Measurements from ENCODE around the gene STX8.

STX8 gene

DNA sequence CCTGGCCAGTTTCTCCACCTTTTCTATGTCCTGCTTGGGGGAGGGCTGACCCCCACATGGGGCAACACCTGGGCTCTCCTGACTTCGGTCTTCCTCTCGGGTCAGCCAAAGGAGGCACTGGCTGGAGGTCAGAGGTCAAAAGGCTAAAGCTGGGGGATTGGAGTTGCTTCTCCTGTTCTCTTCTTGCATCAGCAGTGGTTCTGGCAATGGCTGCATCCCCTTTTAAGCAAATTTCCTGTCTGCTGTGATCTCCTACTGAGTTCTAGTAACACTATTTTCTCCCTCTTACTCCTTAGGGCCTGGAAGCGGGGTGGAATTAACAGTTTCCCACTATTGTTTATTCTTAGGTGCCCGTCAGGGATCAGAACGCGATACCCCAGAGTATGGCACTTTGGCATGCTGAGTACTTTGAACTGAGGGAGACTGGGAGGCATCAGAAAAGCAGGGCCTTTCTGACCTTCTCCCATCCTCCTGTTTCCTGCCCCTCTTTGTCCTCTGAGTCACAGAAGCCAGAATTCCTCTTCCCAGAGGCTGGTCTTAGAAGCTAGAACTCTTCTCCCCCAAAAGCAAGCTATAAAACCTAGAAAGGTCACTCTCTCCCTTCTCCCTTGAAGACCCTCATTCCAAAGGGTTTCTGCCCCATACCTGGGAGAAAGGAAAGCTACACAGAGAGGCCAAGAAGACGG, 268.2 kb downstream of the STX8 start (continued):
- TF ChIP-seq, protein P1, sequence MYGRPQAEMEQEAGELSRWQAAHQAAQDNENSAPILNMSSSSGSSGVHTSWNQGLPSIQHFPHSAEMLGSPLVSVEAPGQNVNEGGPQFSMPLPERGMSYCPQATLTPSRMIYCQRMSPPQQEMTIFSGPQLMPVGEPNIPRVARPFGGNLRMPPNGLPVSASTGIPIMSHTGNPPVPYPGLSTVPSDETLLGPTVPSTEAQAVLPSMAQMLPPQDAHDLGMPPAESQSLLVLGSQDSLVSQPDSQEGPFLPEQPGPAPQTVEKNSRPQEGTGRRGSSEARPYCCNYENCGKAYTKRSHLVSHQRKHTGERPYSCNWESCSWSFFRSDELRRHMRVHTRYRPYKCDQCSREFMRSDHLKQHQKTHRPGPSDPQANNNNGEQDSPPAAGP (tag by site-specific recombination; IDR thresholded peaks at IDR 0.05), result no peak
- TF ChIP-seq ZNF174 (tag by site-specific recombination; IDR thresholded peaks at IDR 0.05), result no peak

DNA sequence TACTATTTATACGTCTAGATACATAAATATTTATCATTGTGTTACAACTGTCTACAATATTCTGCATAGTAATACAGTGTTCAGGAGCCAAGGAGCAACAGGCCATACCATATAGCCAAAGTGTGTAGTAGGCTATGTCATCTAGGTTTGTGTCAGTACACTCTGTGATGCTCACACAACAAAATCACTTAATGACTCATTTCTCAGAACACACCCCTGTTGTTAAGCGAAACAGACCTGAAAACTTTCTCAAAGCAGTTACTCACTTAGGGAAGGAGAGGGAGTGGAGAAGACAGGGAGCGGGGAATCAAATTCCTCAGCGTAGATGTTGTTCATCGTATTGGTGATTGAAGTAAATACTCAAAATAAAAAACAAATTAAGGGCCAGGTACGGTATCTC, 269.5 kb downstream of the STX8 start:
- POLR2A ChIA-PET, result no interaction called here
- Histone ChIP-seq H3K4me1 (ENCODE audit: control insufficient read depth, insufficient read depth, low read length) (no peaks in the 10 kb centered on the region), H3K4me3 (ENCODE audit: low read depth, low read length) (no peak overlapping the region), H3K36me3 (ENCODE audit: control insufficient read depth in 2 of 2, insufficient read depth in 1 of 2, low read length in 2 of 2) (no peaks in the 10 kb centered on the region), H3K9me3 (ENCODE audit: control insufficient read depth, insufficient read depth, low read depth, low read length) (no peaks in the 10 kb centered on the region), H3K27ac (ENCODE audit: extremely low read depth, low read depth, low read length) (no peak overlapping the region)
- CTCF ChIA-PET, result no interaction called here
- TF ChIP-seq ZNF174 (tag by site-specific recombination; IDR thresholded peaks at IDR 0.05) (no peak), TRIM28 (IDR thresholded peaks at IDR 0.05; ENCODE audit: borderline replicate concordance, low read length) (no peak), SETDB1 (IDR thresholded peaks at IDR 0.05; ENCODE audit: insufficient read length, low read length) (no peak), RBAK (tag by site-specific recombination; IDR thresholded peaks at IDR 0.05) (no peak), BCL11B (tag by site-specific recombination; IDR thresholded peaks at IDR 0.05; ENCODE audit: low read depth) (no peak), ZNF423 (tag by site-specific recombination; IDR thresholded peaks at IDR 0.05) (no peak)
- TF ChIP-seq, protein P2, sequence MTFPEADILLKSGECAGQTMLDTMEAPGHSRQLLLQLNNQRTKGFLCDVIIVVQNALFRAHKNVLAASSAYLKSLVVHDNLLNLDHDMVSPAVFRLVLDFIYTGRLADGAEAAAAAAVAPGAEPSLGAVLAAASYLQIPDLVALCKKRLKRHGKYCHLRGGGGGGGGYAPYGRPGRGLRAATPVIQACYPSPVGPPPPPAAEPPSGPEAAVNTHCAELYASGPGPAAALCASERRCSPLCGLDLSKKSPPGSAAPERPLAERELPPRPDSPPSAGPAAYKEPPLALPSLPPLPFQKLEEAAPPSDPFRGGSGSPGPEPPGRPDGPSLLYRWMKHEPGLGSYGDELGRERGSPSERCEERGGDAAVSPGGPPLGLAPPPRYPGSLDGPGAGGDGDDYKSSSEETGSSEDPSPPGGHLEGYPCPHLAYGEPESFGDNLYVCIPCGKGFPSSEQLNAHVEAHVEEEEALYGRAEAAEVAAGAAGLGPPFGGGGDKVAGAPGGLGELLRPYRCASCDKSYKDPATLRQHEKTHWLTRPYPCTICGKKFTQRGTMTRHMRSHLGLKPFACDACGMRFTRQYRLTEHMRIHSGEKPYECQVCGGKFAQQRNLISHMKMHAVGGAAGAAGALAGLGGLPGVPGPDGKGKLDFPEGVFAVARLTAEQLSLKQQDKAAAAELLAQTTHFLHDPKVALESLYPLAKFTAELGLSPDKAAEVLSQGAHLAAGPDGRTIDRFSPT (tag by site-specific recombination; IDR thresholded peaks at IDR 0.05), result no peak
- TF ChIP-seq, protein P3, sequence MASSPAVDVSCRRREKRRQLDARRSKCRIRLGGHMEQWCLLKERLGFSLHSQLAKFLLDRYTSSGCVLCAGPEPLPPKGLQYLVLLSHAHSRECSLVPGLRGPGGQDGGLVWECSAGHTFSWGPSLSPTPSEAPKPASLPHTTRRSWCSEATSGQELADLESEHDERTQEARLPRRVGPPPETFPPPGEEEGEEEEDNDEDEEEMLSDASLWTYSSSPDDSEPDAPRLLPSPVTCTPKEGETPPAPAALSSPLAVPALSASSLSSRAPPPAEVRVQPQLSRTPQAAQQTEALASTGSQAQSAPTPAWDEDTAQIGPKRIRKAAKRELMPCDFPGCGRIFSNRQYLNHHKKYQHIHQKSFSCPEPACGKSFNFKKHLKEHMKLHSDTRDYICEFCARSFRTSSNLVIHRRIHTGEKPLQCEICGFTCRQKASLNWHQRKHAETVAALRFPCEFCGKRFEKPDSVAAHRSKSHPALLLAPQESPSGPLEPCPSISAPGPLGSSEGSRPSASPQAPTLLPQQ (tag by site-specific recombination; IDR thresholded peaks at IDR 0.05), result no peak

DNA sequence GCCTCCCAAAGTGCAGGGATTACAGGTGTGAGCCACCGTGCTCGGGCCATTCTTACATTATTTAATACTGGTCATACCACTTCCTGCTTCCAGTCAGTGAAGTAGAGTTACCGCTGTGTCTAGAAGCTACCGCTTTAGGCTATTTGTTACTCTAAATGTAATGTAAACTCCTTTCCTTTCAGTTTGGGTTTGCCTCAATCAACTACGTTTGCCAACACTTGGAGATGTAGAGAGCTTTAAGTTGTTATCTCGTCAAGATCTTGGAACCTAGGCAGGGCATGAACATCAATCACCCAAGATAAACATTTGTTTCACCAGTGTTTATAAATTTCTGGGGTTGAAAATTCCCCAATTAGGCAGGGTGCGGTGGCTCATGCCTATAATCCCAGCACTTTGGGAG, 275.9 kb downstream of the STX8 start:
- Histone ChIP-seq H3K9me3 (ENCODE audit: control insufficient read depth, insufficient read depth, low read depth, low read length) (no peaks in the 10 kb centered on the region), H3K4me1 (ENCODE audit: control insufficient read depth, insufficient read depth, low read length) (no peaks in the 10 kb centered on the region), H3K4me3 (ENCODE audit: low read depth, low read length) (no peak overlapping the region), H3K27ac (ENCODE audit: extremely low read depth, low read depth, low read length) (no peak overlapping the region), H3K36me3 (ENCODE audit: control insufficient read depth in 2 of 2, insufficient read depth in 1 of 2, low read length in 2 of 2) (no peaks in the 10 kb centered on the region)
- POLR2A ChIA-PET, result interaction anchor here (1.1 kb wide), 1 partner anchor 8 kb away, joined by 9 read pairs; no protein-coding TSS in a partner anchor
- TF ChIP-seq ZNF133 (tag by site-specific recombination; IDR thresholded peaks at IDR 0.05) (no peak), ZNF302 (tag by site-specific recombination; IDR thresholded peaks at IDR 0.05; ENCODE audit: low read depth) (no peak), ZNF571 (tag by site-specific recombination; IDR thresholded peaks at IDR 0.05) (no peak), ZNF37A (tag by site-specific recombination; IDR thresholded peaks at IDR 0.05) (no peak), GLI2 (tag by site-specific recombination; IDR thresholded peaks at IDR 0.05; ENCODE audit: borderline replicate concordance, low read depth) (no peak), ZNF404 (tag by site-specific recombination; IDR thresholded peaks at IDR 0.05) (no peak), ZNF174 (tag by site-specific recombination; IDR thresholded peaks at IDR 0.05) (no peak), ZBTB7A (tag by site-specific recombination; IDR thresholded peaks at IDR 0.05; ENCODE audit: low read depth) (no peak), ZEB2 (tag by site-specific recombination; IDR thresholded peaks at IDR 0.05) (no peak), ZFP37 (tag by site-specific recombination; IDR thresholded peaks at IDR 0.05) (no peak), FEZF1 (tag by site-specific recombination; IDR thresholded peaks at IDR 0.05) (no peak)
- TF ChIP-seq, protein P4, sequence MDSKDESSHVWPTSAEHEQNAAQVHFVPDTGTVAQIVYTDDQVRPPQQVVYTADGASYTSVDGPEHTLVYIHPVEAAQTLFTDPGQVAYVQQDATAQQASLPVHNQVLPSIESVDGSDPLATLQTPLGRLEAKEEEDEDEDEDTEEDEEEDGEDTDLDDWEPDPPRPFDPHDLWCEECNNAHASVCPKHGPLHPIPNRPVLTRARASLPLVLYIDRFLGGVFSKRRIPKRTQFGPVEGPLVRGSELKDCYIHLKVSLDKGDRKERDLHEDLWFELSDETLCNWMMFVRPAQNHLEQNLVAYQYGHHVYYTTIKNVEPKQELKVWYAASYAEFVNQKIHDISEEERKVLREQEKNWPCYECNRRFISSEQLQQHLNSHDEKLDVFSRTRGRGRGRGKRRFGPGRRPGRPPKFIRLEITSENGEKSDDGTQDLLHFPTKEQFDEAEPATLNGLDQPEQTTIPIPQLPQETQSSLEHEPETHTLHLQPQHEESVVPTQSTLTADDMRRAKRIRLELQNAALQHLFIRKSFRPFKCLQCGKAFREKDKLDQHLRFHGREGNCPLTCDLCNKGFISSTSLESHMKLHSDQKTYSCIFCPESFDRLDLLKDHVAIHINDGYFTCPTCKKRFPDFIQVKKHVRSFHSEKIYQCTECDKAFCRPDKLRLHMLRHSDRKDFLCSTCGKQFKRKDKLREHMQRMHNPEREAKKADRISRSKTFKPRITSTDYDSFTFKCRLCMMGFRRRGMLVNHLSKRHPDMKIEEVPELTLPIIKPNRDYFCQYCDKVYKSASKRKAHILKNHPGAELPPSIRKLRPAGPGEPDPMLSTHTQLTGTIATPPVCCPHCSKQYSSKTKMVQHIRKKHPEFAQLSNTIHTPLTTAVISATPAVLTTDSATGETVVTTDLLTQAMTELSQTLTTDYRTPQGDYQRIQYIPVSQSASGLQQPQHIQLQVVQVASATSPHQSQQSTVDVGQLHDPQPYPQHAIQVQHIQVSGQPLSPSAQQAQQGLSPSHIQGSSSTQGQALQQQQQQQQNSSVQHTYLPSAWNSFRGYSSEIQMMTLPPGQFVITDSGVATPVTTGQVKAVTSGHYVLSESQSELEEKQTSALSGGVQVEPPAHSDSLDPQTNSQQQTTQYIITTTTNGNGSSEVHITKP (tag by site-specific recombination; IDR thresholded peaks at IDR 0.05), result no peak
- CTCF ChIA-PET, result no interaction called here

Data from HEK293 (cell line).